ENCODE data around the gene C4A. TPM values are rescaled to one million over a fixed set of nuclear protein-coding genes. Genes with fewer than 3 reads are reported as not detected.
"Not testable (repeated sequence)": the region's sequence is repeated elsewhere in the genome, so short reads cannot be mapped to it uniquely, and the experiment has no call there.

Gene C4A
- total RNA-seq, 1 experiment from 2014 or later = 4.3 TPM

- H3K79me2 ChIP-seq (ENCODE audit: insufficient read depth, low read length) = not testable (repeated sequence)
Measured at GRCh38 chr6:32010856-32011530, 29.1 kb downstream of the C4A start.

GRCh38 chr6:32012941-32013617, 31.2 kb downstream of the C4A start:
- not testable (repeated sequence) for H2BK5ac ChIP-seq (ENCODE audit: insufficient read length, low read length); H3T11ph ChIP-seq (ENCODE audit: low read length); H3K23me2 ChIP-seq (ENCODE audit: insufficient read length, low read depth, low read length, poor library complexity, severe bottlenecking); H3K4me2 ChIP-seq (ENCODE audit: insufficient read depth, insufficient read length, low read length); H3K27ac Mint-ChIP-seq; H3K79me1 ChIP-seq (ENCODE audit: insufficient read depth, low read depth, low read length, poor library complexity, severe bottlenecking); H3K56ac ChIP-seq (ENCODE audit: insufficient read length, low read depth, low read length); H2BK12ac ChIP-seq (ENCODE audit: insufficient read length, low read depth, low read length); H2AK5ac ChIP-seq (ENCODE audit: insufficient read length, low read length); H3K79me2 ChIP-seq (ENCODE audit: insufficient read depth, low read length); H3K14ac ChIP-seq (ENCODE audit: insufficient read depth, low read length); DNase-seq; H2BK120ac ChIP-seq (ENCODE audit: low read depth, low read length, poor library complexity, severe bottlenecking); H3K9me3 Mint-ChIP-seq; H3K4me1 Mint-ChIP-seq; H3K4ac ChIP-seq (ENCODE audit: low read depth, low read length); H4K91ac ChIP-seq (ENCODE audit: insufficient read length, low read depth, low read length); H3K9ac ChIP-seq (ENCODE audit: extremely low read depth, insufficient read length, low read length); H2BK20ac ChIP-seq (ENCODE audit: low read depth, low read length, poor library complexity, severe bottlenecking); H2BK15ac ChIP-seq (ENCODE audit: low read depth, low read length); H3K4me1 ChIP-seq (ENCODE audit: insufficient read depth, low read length); H3K9me3 ChIP-seq (ENCODE audit: control insufficient read depth, low read depth, low read length); H3K27ac ChIP-seq (ENCODE audit: insufficient read length, low read depth, low read length); H3K18ac ChIP-seq (ENCODE audit: insufficient read length, low read depth, low read length); H3K27me3 Mint-ChIP-seq (ENCODE audit: low read depth); H4K20me1 ChIP-seq (ENCODE audit: control insufficient read depth, insufficient read depth, insufficient read length); H3K23ac ChIP-seq (ENCODE audit: insufficient read length, low read depth, low read length); H3K36me3 Mint-ChIP-seq (ENCODE audit: insufficient read depth in 1 of 3, low read depth in 3 of 3); H3K27me3 ChIP-seq (ENCODE audit: insufficient read depth, low read length); H4K8ac ChIP-seq (replicated peaks; ENCODE audit: insufficient read length, low read depth, low read length); H3K4me3 Mint-ChIP-seq; H4K5ac ChIP-seq (ENCODE audit: insufficient read length, low read depth, low read length); H2AFZ ChIP-seq (ENCODE audit: low read length)
- no CpG with 5 or more reads among the region's 17 CpGs for WGBS (ENCODE audit: extremely low coverage, insufficient read length, low lambda C conversion rate)

More at GRCh38 chr6:32010856-32011530, 29.1 kb downstream of the C4A start:
- not testable (repeated sequence) for H2BK15ac ChIP-seq (ENCODE audit: low read depth, low read length); H4K5ac ChIP-seq (ENCODE audit: insufficient read length, low read depth, low read length); H3K23ac ChIP-seq (ENCODE audit: insufficient read length, low read depth, low read length); H2BK20ac ChIP-seq (ENCODE audit: low read depth, low read length, poor library complexity, severe bottlenecking); H2BK5ac ChIP-seq (ENCODE audit: insufficient read length, low read length); H4K91ac ChIP-seq (ENCODE audit: insufficient read length, low read depth, low read length); H3K4me2 ChIP-seq (ENCODE audit: insufficient read depth, insufficient read length, low read length); H4K8ac ChIP-seq (replicated peaks; ENCODE audit: insufficient read length, low read depth, low read length); H3K4me3 Mint-ChIP-seq; H4K20me1 ChIP-seq (ENCODE audit: control insufficient read depth, insufficient read depth, insufficient read length); H3K9me3 Mint-ChIP-seq; H3K79me1 ChIP-seq (ENCODE audit: insufficient read depth, low read depth, low read length, poor library complexity, severe bottlenecking); H2AK5ac ChIP-seq (ENCODE audit: insufficient read length, low read length); H3K18ac ChIP-seq (ENCODE audit: insufficient read length, low read depth, low read length); H3T11ph ChIP-seq (ENCODE audit: low read length); H3K9me3 ChIP-seq (ENCODE audit: control insufficient read depth, low read depth, low read length); H3K23me2 ChIP-seq (ENCODE audit: insufficient read length, low read depth, low read length, poor library complexity, severe bottlenecking); H2BK120ac ChIP-seq (ENCODE audit: low read depth, low read length, poor library complexity, severe bottlenecking); H3K27me3 Mint-ChIP-seq (ENCODE audit: low read depth); H3K4me1 Mint-ChIP-seq; H3K27me3 ChIP-seq (ENCODE audit: insufficient read depth, low read length); H3K27ac Mint-ChIP-seq; H2AFZ ChIP-seq (ENCODE audit: low read length); H3K36me3 Mint-ChIP-seq (ENCODE audit: insufficient read depth in 1 of 3, low read depth in 3 of 3); H3K56ac ChIP-seq (ENCODE audit: insufficient read length, low read depth, low read length); H3K27ac ChIP-seq (ENCODE audit: insufficient read length, low read depth, low read length); H3K4me1 ChIP-seq (ENCODE audit: insufficient read depth, low read length); H3K4ac ChIP-seq (ENCODE audit: low read depth, low read length); DNase-seq; H3K9ac ChIP-seq (ENCODE audit: extremely low read depth, insufficient read length, low read length); H2BK12ac ChIP-seq (ENCODE audit: insufficient read length, low read depth, low read length); H3K14ac ChIP-seq (ENCODE audit: insufficient read depth, low read length)
- WGBS (ENCODE audit: extremely low coverage, insufficient read length, low lambda C conversion rate) = no CpG with 5 or more reads among the region's 27 CpGs

All from H9 (cell line).